NCI-H774 (cell line): ENCODE results near the gene FMO5.
"Not testable (repeated sequence)": the region's sequence is repeated elsewhere in the genome, so short reads cannot be mapped to it uniquely, and the experiment has no call there.

Source experiments
- DNase-seq: peaks from one replicate; lab custom pipeline; 2025; lab: John Stamatoyannopoulos, UW

FMO5 gene

DNA sequence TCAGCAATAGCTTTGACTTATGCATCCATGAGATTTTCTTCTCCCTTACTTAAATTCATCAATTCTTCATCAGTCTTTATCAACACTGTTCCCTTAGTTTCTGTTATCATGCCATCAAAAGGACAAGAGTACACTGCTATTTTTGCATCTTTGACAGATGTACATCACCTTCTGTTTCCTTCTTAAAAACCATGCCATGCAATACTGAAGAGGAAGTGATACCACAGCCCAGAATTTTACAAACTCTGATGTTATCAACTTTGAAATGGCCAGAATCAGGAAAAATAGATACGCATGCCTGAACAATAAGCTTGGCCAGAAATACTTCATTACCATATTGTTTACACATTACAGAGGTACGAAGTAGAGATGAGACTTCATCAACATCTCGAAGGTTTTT is 21.1 kb downstream of the FMO5 start:
- DNase-seq = no peak

DNA sequence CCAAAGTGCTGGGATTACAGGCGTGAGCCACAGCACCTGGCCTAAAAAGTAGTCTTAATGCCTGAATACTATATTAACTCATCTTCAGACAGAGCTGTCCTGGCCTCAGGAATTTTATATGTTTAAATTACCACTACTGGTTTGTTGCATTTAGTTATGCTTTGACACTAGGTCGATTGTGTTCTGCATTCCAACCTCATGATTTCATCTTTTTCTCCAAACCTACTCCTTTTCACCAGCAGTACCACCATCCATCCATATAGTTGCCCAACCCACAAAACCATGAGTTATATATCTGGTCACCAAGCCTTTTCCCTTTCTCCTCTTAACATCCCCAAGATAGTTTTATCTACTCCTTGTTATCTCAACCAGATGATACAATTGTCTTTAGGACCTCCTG is 22.6 kb downstream of the FMO5 start:
- no peak for DNase-seq

DNA sequence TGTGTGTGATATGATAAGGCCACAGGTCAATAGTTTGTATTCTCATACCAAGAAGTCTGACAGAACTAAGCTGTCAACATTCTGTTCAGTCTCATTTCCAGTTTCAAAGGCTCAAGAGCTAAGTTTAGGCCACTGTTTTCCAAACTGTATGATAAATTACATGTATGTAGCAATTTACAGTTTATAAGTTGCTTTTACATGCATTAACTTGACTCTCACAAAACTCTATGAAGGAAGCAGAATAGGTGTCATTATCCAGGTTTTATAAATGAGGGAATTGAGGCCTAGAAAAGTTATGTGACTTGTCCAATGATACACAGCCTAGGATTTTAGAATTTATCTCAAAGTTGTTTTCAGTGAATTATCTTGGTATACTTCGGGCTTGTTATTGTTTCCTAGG is 23.4 kb downstream of the FMO5 start:
- no peak for DNase-seq

DNA sequence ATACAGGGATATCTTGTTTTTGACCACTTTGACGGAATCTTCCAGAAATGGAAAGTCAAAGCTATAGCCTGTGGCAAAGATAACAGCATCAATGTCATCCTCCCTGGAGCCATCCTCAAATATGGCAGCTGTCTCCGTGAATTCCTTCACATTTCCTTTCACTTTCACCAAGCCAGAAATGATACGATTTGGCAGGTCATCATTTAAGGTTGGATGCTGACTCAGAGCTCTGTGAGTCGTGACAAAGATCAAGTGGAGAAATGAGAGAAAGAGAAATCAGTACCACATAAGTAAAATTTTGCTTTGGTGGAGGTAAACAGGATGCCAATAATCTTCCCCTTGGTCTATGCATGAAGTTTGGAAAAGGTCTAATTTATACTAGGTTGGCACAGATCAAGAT is 23.9 kb downstream of the FMO5 start:
- DNase-seq = no peak

DNA sequence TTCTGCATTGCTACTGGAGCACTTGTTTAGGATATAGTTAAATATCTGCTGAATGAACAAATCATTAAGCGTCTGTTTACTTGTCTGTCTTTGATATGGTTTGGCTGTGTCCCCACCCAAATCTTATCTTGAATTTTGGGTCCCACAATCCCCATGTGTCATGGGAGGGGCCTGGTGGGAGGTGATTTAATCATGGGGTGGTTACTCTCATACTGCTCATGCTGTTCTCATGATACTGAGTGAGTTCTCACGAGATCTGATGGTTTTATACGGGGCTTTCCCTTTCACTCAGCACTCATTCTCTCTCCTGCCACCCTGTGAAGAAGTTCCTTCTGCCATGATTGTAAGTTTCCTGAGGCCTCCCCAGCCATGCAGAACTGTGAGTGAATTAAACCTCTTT is 27.8 kb downstream of the FMO5 start:
- not testable (repeated sequence) for DNase-seq

DNA sequence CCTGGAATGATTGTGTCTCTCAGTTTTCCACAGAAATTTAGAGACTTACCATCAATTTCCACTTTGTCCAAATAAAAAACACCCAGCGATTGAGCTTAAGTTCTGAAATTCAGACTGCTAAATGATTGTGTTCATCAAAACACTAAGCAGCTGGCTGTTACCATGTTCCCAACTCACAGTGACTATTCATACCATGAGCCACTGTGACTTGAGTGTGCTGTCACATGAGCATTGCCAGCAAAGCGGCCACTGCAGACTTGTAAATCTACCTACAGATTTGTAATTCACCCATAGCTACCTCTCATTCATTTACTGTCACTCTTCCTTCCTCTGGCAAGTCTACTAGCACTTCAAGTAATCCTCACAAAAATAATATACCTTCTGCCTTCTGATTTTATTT is 35.6 kb downstream of the FMO5 start:
- DNase-seq = no peak

DNA sequence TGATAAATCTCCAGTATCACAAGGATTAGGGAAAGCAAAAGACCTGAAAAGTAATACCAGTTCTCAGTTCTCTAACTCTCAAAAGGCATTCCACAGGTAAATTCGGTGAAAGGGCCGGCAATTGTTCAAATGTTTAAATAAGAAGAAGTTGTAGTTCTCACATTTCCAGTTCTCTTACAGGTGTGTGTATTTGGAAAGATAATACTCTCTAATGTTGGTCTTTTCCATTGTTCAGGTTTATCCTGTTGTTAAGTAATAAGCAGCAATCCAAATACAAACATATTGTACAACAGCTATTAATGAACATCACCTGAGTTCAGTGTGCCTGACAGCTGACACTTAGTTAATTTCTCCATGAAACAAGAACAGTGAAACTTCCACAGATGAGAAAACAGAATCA is 39.7 kb downstream of the FMO5 start:
- peak; percentile 52 for DNase-seq

DNA sequence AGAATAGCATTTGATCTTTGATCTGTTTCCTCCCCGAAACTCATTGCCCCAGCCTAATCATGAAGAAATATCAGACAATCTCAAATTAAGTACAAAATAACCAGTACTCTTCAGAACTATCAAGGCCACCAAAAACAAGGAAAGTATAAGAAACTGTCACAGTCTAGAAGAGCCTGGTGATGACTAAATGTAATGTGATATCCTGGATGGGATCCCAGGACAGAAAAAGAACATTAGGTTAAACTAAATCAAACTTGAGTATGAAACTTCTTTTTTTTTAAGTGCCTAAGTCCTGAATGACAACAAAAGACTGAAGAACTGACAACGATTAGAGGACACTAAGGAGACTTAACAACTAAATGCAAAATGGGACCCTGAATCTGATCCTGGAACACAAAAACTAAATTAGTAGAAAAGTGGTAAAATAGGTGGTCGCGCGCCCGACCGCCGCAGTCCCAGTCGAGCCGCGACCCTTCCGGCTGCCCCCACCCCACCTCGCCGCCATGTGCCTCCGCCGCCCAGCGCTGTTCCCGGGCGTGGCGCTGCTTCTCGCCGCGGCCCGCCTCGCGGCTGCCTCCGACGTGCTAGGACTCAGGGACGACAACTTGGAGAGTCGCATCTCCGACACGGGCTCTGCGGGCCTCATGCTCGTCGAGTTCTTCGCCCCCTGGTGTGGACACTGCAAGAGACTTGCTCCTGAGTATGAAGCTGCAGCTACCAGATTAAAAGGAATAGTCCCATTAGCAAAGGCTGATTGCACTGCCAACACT is 47.3 kb downstream of the FMO5 start:
- DNase-seq = no peak

DNA sequence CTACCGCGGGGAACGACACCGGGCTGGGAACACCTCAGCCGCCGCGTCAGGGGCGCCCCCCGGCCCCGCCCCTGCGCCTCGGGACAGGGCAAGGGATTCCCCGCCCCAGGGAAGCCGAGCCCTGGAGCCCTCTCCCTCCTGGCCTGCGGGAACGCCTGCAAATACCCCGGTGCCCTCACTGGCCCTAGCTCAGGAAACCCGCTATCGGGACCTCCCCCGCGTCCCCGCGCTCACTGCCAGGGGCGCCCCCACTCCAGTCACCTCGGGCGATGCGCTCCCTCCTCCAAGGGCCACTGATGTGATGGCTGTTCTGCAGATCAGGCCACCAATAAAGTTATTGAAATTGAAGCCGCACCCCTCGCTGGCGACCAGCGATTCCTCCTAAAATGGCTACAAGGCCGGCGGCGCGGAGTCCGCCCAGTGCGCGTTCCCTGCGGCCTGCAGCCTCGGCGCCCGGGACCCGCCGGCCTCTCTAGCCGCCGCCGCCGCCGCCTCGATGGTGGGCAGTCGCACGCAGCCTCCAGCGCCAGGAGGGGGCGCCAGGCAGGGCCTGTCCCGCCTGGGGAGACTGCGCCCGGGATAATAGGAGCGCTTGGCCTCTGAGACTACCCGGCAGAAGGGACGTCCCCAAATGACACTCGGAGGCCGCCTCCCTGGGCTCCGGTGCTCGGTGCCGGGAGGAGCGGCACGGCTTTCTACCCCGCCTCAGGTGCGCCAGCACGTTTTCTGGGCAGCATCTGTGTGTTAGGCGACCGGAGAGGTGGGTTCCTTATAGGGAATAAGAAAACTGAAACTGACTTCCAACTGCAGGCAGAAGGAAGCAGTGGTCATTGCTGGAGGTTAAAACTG is 52.7 kb downstream of the FMO5 start, which contains the start of gene PRKAB2:
Gene PRKAB2, minus strand, starts transcription at position 303 of the 849 bp plus-strand sequence. CDS start 326 bp downstream, outside the sequence.
- peak; percentile 95 for DNase-seq

GRCh38 chr1:147171399-147172167 is 53.6 kb downstream of the FMO5 start:
- DNase-seq = no peak

DNA sequence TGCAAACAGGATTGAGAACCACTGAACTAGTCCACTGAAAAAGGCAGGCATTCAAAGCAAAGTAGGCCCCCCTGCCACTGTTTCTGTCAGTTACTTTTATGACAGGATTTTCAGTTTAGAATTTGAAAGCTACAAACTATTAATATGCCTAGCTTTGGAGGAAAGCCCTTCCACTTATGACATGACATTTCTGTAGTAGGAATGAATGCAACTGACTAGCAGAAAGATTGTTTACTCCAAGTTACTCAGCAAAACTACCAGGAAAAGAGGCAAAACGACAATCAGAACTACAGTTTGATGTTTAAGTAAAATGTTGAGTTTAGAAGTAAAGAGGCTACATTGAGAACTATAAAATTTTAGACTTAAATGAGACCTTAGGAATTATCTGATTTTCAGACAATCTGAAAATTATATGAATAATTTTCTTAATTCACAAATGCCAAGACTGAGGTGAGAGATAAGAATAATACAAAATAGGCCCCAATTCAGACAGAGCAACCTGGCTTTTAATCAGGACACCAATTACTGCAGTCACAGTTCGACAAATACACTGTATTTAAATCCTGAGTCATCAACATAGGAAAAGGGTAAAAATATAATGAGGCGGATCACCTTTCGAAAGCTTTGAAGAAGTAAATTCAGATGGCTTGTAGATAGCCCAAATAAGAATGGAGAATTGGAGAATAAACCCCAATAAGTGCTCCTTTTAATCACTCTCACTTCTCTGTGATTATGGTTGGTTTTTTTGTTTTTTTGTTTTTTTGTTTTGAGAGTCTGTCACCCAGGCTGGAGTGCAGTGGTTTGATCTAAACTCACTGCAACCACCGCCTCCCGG is 55.1 kb downstream of the FMO5 start:
- no peak for DNase-seq

GRCh38 chr1:147169171-147169570 is 56.0 kb downstream of the FMO5 start:
- DNase-seq = no peak

GRCh38 chr1:147168626-147169058 is 56.5 kb downstream of the FMO5 start:
- peak; percentile 22 for DNase-seq

DNA sequence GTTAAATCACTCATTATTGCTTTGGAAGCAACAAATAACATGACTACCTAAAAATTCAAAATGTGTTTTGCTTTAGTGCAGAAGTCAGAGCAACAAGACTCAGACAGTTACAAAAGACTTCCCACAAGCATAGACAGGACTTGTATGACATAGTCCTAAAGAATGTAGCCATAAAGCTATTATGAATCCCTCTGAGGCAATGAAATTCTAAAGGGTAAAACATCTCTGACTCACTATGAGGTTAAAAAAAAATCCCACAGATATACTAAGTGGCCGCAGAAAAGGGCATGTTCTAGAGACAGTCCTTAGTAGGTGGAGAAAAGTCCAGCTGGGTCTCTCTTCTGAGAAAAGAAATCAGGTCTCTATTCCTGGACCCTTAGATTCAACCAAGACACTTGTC is 57.8 kb downstream of the FMO5 start:
- DNase-seq = no peak

DNA sequence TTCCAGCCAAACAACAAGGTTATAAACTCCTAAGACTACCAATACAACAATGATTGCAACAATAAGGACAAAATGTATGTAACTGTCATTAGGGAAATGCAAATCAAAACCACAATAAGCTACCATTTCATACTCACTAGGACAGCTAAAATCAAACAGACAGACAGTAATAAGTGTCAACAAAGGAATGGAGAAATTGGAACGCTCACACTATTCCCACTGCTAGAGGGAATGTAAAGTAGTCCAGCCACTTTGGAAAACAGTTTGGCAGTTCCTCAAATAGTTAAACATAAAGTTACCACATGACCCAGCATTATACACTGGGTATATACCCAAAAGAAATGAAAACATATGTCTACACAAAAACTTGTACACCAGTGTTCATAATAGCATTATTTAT is 62.1 kb downstream of the FMO5 start:
- no peak for DNase-seq

DNA sequence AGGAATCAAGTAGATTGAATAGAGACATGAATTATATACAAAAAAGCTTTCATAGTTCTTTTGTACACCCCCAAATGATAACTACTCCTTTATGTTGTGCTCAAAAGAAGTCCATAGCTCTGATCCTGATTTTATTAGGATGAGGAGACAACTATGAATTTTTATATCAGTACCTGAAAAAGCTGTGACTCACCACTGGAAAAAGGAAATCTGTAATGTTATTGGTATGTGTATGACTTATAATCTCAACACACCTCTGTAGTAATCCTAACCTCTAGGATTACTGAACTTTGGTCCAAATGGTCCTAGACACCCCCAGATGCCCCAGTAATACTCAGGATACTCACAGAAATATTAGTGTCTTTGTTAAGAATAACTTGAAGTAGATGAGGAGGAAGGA is 63.0 kb downstream of the FMO5 start:
- DNase-seq = no peak

DNA sequence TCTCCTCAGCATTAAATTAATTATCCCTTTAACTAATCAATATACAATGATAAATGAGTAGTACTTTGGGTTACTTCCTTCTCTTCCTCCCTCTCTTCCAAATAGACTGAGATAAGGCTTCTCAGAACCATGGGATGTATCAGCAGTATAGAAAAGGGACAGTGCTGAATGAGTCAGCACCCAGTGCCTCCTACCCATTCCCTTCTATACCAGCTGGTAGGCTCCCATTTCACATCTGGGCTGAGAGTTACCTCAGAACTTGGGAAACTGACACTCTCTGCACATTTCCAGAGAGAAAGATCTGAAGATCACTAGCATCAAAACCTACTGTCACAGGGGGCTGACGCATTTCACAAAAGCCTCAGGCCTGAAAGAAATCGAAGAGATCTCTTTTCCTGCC is 68.0 kb downstream of the FMO5 start:
- not testable (repeated sequence) for DNase-seq

DNA sequence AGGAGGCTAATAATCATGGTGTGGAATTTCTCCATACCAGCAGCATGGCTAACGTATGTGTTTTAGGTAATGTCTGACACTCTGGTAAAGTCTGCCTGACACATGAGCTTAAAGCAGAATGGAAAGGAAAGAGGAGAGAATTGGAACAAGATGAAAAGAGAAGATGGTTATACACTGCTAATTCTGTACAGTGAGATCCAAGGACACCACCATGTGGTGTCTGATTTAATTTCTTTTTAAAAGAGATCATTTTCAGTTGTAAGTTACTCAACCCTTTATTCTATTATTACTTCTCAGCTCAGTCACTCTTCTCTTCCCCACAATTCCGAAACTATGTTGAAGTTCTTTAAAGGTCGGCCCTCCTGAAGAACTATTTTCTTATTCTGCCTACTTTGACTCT is 68.5 kb downstream of the FMO5 start:
- no peak for DNase-seq

- no peak for DNase-seq
These were observed 72.4 kb downstream of the FMO5 start for GRCh38 chr1:147152772-147153171.

- no peak for DNase-seq
These were observed 73.9 kb downstream of the FMO5 start for GRCh38 chr1:147151244-147151643.

- no peak for DNase-seq
These were observed 82.3 kb downstream of the FMO5 start for GRCh38 chr1:147142886-147143285.
